ENCODE data around the gene SLC5A1.

GRCh38 chr22:31995807-31996206, 47.3 kb upstream of the SLC5A1 start:
- TF ChIP-seq, protein P1, sequence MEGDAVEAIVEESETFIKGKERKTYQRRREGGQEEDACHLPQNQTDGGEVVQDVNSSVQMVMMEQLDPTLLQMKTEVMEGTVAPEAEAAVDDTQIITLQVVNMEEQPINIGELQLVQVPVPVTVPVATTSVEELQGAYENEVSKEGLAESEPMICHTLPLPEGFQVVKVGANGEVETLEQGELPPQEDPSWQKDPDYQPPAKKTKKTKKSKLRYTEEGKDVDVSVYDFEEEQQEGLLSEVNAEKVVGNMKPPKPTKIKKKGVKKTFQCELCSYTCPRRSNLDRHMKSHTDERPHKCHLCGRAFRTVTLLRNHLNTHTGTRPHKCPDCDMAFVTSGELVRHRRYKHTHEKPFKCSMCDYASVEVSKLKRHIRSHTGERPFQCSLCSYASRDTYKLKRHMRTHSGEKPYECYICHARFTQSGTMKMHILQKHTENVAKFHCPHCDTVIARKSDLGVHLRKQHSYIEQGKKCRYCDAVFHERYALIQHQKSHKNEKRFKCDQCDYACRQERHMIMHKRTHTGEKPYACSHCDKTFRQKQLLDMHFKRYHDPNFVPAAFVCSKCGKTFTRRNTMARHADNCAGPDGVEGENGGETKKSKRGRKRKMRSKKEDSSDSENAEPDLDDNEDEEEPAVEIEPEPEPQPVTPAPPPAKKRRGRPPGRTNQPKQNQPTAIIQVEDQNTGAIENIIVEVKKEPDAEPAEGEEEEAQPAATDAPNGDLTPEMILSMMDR (IDR thresholded peaks at IDR 0.05) = no peak
- TF ChIP-seq EZH2 (IDR thresholded peaks at IDR 0.05) (no peak), EZH2phosphoT487 (IDR thresholded peaks at IDR 0.05) (no peak)

Measured in neural progenitor cell (in vitro differentiated cells).